GM23338 (cell line): ENCODE results near the gene CDYL. TPM values are rescaled to one million over a fixed set of nuclear protein-coding genes. Genes with fewer than 3 reads are reported as not detected.

Experiments
- ATAC-seq: fragments of 200-7000 bp; cut with Tn5 transposase; 3 replicates; pipeline ENCODE4 v1.9.1; 2020
- DNase-seq: peaks from one replicate; pipeline ENCODE4 v3.0.0-alpha.2; 2015; ENCODE audit warnings: low spot score
- H2AFZ ChIP-seq: fragments of 200-600 bp; sonication (generic); 2 replicates; pipeline ENCODE4 v1.8.0; 2016; ENCODE audit warnings: antibody characterized with exemption, mild to moderate bottlenecking, moderate library complexity
- H3F3A ChIP-seq: fragments of 200-600 bp; sonication (generic); replicated peaks from 2 replicates; pipeline ENCODE4 v1.8.0; 2017; ENCODE audit warnings: antibody characterized with exemption, mixed run types, low read depth
- H3K27ac ChIP-seq: fragments of 200-600 bp; sonication (generic); 2 replicates; pipeline ENCODE4 v1.6.1; 2016; ENCODE audit warnings: low read depth
- H3K27me3 ChIP-seq: fragments of 200-600 bp; sonication (generic); 2 replicates; pipeline ENCODE4 v1.8.0; 2016; ENCODE audit warnings: mild to moderate bottlenecking, mixed run types, moderate library complexity; ENCODE audit not compliant: insufficient read depth
- H3K36me3 ChIP-seq: fragments of 200-600 bp; sonication (generic); 2 replicates; pipeline ENCODE4 v1.8.0; 2016; ENCODE audit warnings: mild to moderate bottlenecking; ENCODE audit not compliant: insufficient read depth
- H3K4me1 ChIP-seq: fragments of 200-600 bp; sonication (generic); 2 replicates; pipeline ENCODE4 v1.8.0; 2016; ENCODE audit warnings: mild to moderate bottlenecking, moderate library complexity; ENCODE audit not compliant: insufficient read depth
- H3K4me2 ChIP-seq: fragments of 200-600 bp; sonication (generic); 2 replicates; pipeline ENCODE4 v1.7.1; 2017; ENCODE audit warnings: mixed run types
- H3K4me3 ChIP-seq: fragments of 200-600 bp; sonication (generic); 2 replicates; pipeline ENCODE4 v1.6.1; 2016; ENCODE audit warnings: mixed run types
- H3K79me2 ChIP-seq: fragments of 200-600 bp; sonication (generic); replicated peaks from 2 replicates; pipeline ENCODE4 v1.8.0; 2017; ENCODE audit warnings: mild to moderate bottlenecking; ENCODE audit not compliant: insufficient read depth
- H3K9me2 ChIP-seq: fragments of 200-600 bp; sonication (generic); 2 replicates; pipeline ENCODE4 v1.8.0; 2017; ENCODE audit not compliant: insufficient read depth
- H4K20me1 ChIP-seq: fragments of 200-600 bp; sonication (generic); replicated peaks from 2 replicates; pipeline ENCODE4 v1.8.0; 2017; ENCODE audit warnings: mild to moderate bottlenecking; ENCODE audit not compliant: insufficient read depth
- H3K27ac Mint-ChIP-seq: 2 replicates; pipeline ENCODE4 v1.8.0; 2020; ENCODE audit warnings: inconsistent platforms, mild to moderate bottlenecking, moderate library complexity, mixed read lengths
- H3K27me3 Mint-ChIP-seq: 3 replicates; pipeline ENCODE4 v1.8.0; 2022; ENCODE audit warnings: low read depth, mild to moderate bottlenecking, moderate library complexity, mixed read lengths, inconsistent platforms; ENCODE audit not compliant: insufficient read depth, poor library complexity
- H3K36me3 Mint-ChIP-seq: 3 replicates; pipeline ENCODE4 v1.8.0; 2021; ENCODE audit warnings: low read depth, mild to moderate bottlenecking, inconsistent platforms, moderate library complexity, mixed read lengths
- H3K4me1 Mint-ChIP-seq: 3 replicates; pipeline ENCODE4 v1.8.0; 2020; ENCODE audit warnings: mild to moderate bottlenecking, inconsistent platforms, mixed read lengths
- H3K4me3 Mint-ChIP-seq: 3 replicates; pipeline ENCODE4 v1.8.0; 2021; ENCODE audit warnings: moderate library complexity, mild to moderate bottlenecking, inconsistent platforms, mixed read lengths
- H3K9me3 Mint-ChIP-seq: 3 replicates; pipeline ENCODE4 v1.8.0; 2020; ENCODE audit warnings: moderate library complexity, mild to moderate bottlenecking, inconsistent platforms, mixed read lengths
- CREB1 ChIP-seq: fragments of 250-450 bp; sonication (Bioruptor Pico); IDR thresholded peaks from 2 replicates; pipeline ENCODE4 v1.5.0; 2020; ENCODE audit warnings: low read depth, mild to moderate bottlenecking, moderate library complexity
- CTCF ChIP-seq, 2 experiments: fragments of 200-600 bp in 1 of 2; sonication (generic) in 1 of 2; conservative IDR thresholded peaks; 2 replicates each; pipeline versions ENCODE4 v1.5.1 to v1.6.1; 2016 to 2017; ENCODE audit warnings: antibody characterized with exemption in 2 of 2, low read depth in 2 of 2, mild to moderate bottlenecking in 2 of 2, moderate library complexity in 1 of 2
- EZH2 ChIP-seq: fragments of 200-600 bp; sonication (generic); IDR thresholded peaks from one replicate; pipeline ENCODE4 v1.8.0; 2017; ENCODE audit warnings: antibody characterized with exemption, mild to moderate bottlenecking, low read depth; ENCODE audit not compliant: unreplicated experiment
- EZH2phosphoT487 ChIP-seq: fragments of 200-600 bp; sonication (generic); IDR thresholded peaks from one replicate; pipeline ENCODE4 v1.8.1; 2018; ENCODE audit warnings: antibody characterized with exemption; ENCODE audit not compliant: unreplicated experiment
- JUNB ChIP-seq: IDR thresholded peaks from one replicate; pipeline ENCODE4 v1.6.1; 2016; ENCODE audit warnings: antibody characterized with exemption; ENCODE audit not compliant: unreplicated experiment
- NANOG ChIP-seq: IDR thresholded peaks from 2 replicates; pipeline ENCODE4 v1.6.1; 2016; ENCODE audit warnings: antibody characterized with exemption, borderline replicate concordance
- POLR2AphosphoS5 ChIP-seq: IDR thresholded peaks from 2 replicates; pipeline ENCODE4 v1.6.1; 2016; ENCODE audit warnings: antibody characterized with exemption, low read depth
- STAT1 ChIP-seq: IDR thresholded peaks from one replicate; pipeline ENCODE4 v1.6.1; 2016; ENCODE audit warnings: antibody characterized with exemption; ENCODE audit not compliant: unreplicated experiment
- ZNF114 ChIP-seq: fragments of 250-450 bp; sonication (Bioruptor Pico); IDR thresholded peaks from 2 replicates; pipeline ENCODE4 v1.5.0; 2020; ENCODE audit warnings: mild to moderate bottlenecking, moderate library complexity
- ZNF331 ChIP-seq: fragments of 250-450 bp; sonication (Bioruptor Pico); IDR thresholded peaks from 2 replicates; pipeline ENCODE4 v1.5.0; 2020; ENCODE audit warnings: low read depth, mild to moderate bottlenecking, moderate library complexity
- polyA plus RNA-seq: library from polyadenylated mRNA; unstranded; fragments of >200 nt; fragmentation: Nextera tagmentation; extraction: Ambion mirVana; gene quantifications from 2 replicates; pipeline ENCODE4 v1.2.1, GENCODE V29; 2016
- total RNA-seq: library from RNA; depleted of rRNA; stranded (reverse); fragments of >200 nt; shearing (Covaris generic); gene quantifications from 2 replicates; pipeline ENCODE4 v1.2.3, GENCODE V29; 2014
- TF ChIP-seq, protein P1 (sequence below): fragments of 250-450 bp; sonication (Bioruptor Pico); IDR thresholded peaks from 2 replicates; pipeline ENCODE4 v1.5.0; 2020; ENCODE audit warnings: mild to moderate bottlenecking, moderate library complexity
- TF ChIP-seq, protein P2 (sequence below): IDR thresholded peaks from one replicate; pipeline ENCODE4 v1.6.1; 2018; ENCODE audit warnings: antibody characterized with exemption; ENCODE audit not compliant: unreplicated experiment
- TF ChIP-seq, protein P3 (sequence below): IDR thresholded peaks from 2 replicates; pipeline ENCODE4 v1.6.1; 2016; ENCODE audit warnings: antibody characterized with exemption

The CDYL gene
- total and polyA plus RNA-seq, 2 experiments from 2014 or later = 67.2 to 128 TPM

GRCh38 chr6:4726645-4727044, 49.6 kb upstream of the CDYL start:
- no peaks in the 10 kb centered on the region for H3K79me2 ChIP-seq
- no peak for DNase-seq
- no peak for ATAC-seq
- no peak overlapping the region for H3K27ac Mint-ChIP-seq
- no peak overlapping the region for H3K4me3 Mint-ChIP-seq
- peaks cover 10% of the 10 kb centered on the region for H3K4me1 ChIP-seq
- no peak overlapping the region for H2AFZ ChIP-seq
- H3K9me3 Mint-ChIP-seq = no peaks in the 10 kb centered on the region
- no peaks in the 10 kb centered on the region for H3K27me3 ChIP-seq
- H3K4me2 ChIP-seq = no peak overlapping the region
- H3K36me3 Mint-ChIP-seq = no peaks in the 10 kb centered on the region
- no peaks in the 10 kb centered on the region for H3K9me2 ChIP-seq
- peaks cover 12% of the 10 kb centered on the region for H3K27me3 Mint-ChIP-seq
- TF ChIP-seq POLR2AphosphoS5 (no peak), NANOG (no peak), EZH2 (no peak), STAT1 (no peak), ZNF114 (no peak), CREB1 (CRISPR knock-in tag) (no peak), ZNF331 (CRISPR knock-in tag) (no peak), EZH2phosphoT487 (no peak), JUNB (no peak), CTCF (conservative IDR thresholded peaks at IDR 0.05; ENCODE audit: low read depth in 2 of 2) (no peak)
- TF ChIP-seq, protein P1, sequence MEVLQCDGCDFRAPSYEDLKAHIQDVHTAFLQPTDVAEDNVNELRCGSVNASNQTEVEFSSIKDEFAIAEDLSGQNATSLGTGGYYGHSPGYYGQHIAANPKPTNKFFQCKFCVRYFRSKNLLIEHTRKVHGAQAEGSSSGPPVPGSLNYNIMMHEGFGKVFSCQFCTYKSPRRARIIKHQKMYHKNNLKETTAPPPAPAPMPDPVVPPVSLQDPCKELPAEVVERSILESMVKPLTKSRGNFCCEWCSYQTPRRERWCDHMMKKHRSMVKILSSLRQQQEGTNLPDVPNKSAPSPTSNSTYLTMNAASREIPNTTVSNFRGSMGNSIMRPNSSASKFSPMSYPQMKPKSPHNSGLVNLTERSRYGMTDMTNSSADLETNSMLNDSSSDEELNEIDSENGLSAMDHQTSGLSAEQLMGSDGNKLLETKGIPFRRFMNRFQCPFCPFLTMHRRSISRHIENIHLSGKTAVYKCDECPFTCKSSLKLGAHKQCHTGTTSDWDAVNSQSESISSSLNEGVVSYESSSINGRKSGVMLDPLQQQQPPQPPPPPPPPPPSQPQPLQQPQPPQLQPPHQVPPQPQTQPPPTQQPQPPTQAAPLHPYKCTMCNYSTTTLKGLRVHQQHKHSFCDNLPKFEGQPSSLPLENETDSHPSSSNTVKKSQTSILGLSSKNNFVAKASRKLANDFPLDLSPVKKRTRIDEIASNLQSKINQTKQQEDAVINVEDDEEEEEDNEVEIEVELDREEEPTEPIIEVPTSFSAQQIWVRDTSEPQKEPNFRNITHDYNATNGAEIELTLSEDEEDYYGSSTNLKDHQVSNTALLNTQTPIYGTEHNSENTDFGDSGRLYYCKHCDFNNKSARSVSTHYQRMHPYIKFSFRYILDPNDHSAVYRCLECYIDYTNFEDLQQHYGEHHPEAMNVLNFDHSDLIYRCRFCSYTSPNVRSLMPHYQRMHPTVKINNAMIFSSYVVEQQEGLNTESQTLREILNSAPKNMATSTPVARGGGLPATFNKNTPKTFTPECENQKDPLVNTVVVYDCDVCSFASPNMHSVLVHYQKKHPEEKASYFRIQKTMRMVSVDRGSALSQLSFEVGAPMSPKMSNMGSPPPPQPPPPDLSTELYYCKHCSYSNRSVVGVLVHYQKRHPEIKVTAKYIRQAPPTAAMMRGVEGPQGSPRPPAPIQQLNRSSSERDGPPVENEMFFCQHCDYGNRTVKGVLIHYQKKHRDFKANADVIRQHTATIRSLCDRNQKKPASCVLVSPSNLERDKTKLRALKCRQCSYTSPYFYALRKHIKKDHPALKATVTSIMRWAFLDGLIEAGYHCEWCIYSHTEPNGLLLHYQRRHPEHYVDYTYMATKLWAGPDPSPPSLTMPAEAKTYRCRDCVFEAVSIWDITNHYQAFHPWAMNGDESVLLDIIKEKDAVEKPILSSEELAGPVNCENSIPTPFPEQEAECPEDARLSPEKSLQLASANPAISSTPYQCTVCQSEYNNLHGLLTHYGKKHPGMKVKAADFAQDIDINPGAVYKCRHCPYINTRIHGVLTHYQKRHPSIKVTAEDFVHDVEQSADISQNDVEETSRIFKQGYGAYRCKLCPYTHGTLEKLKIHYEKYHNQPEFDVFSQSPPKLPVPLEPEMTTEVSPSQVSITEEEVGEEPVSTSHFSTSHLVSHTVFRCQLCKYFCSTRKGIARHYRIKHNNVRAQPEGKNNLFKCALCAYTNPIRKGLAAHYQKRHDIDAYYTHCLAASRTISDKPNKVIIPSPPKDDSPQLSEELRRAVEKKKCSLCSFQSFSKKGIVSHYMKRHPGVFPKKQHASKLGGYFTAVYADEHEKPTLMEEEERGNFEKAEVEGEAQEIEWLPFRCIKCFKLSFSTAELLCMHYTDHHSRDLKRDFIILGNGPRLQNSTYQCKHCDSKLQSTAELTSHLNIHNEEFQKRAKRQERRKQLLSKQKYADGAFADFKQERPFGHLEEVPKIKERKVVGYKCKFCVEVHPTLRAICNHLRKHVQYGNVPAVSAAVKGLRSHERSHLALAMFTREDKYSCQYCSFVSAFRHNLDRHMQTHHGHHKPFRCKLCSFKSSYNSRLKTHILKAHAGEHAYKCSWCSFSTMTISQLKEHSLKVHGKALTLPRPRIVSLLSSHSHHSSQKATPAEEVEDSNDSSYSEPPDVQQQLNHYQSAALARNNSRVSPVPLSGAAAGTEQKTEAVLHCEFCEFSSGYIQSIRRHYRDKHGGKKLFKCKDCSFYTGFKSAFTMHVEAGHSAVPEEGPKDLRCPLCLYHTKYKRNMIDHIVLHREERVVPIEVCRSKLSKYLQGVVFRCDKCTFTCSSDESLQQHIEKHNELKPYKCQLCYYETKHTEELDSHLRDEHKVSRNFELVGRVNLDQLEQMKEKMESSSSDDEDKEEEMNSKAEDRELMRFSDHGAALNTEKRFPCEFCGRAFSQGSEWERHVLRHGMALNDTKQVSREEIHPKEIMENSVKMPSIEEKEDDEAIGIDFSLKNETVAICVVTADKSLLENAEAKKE (CRISPR knock-in tag) = no peak
- TF ChIP-seq, protein P2, sequence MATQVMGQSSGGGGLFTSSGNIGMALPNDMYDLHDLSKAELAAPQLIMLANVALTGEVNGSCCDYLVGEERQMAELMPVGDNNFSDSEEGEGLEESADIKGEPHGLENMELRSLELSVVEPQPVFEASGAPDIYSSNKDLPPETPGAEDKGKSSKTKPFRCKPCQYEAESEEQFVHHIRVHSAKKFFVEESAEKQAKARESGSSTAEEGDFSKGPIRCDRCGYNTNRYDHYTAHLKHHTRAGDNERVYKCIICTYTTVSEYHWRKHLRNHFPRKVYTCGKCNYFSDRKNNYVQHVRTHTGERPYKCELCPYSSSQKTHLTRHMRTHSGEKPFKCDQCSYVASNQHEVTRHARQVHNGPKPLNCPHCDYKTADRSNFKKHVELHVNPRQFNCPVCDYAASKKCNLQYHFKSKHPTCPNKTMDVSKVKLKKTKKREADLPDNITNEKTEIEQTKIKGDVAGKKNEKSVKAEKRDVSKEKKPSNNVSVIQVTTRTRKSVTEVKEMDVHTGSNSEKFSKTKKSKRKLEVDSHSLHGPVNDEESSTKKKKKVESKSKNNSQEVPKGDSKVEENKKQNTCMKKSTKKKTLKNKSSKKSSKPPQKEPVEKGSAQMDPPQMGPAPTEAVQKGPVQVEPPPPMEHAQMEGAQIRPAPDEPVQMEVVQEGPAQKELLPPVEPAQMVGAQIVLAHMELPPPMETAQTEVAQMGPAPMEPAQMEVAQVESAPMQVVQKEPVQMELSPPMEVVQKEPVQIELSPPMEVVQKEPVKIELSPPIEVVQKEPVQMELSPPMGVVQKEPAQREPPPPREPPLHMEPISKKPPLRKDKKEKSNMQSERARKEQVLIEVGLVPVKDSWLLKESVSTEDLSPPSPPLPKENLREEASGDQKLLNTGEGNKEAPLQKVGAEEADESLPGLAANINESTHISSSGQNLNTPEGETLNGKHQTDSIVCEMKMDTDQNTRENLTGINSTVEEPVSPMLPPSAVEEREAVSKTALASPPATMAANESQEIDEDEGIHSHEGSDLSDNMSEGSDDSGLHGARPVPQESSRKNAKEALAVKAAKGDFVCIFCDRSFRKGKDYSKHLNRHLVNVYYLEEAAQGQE = no peak
- TF ChIP-seq, protein P3, sequence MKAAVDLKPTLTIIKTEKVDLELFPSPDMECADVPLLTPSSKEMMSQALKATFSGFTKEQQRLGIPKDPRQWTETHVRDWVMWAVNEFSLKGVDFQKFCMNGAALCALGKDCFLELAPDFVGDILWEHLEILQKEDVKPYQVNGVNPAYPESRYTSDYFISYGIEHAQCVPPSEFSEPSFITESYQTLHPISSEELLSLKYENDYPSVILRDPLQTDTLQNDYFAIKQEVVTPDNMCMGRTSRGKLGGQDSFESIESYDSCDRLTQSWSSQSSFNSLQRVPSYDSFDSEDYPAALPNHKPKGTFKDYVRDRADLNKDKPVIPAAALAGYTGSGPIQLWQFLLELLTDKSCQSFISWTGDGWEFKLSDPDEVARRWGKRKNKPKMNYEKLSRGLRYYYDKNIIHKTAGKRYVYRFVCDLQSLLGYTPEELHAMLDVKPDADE = no peak
- no peaks in the 10 kb centered on the region for H3F3A ChIP-seq
- H3K4me1 Mint-ChIP-seq = peaks cover 22% of the 10 kb centered on the region
- H3K27ac ChIP-seq = no peak overlapping the region
- no peaks in the 10 kb centered on the region for H4K20me1 ChIP-seq
- H3K36me3 ChIP-seq = no peaks in the 10 kb centered on the region
- H3K4me3 ChIP-seq = no peak overlapping the region
